SU-DHL-6 (cell line): Measurements from ENCODE around the gene RAB3C.
"Not testable (repeated sequence)": the region's sequence is repeated elsewhere in the genome, so short reads cannot be mapped to it uniquely, and the experiment has no call there.

Source experiments
- H2AFZ ChIP-seq: fragments of 200-600 bp; sonication (generic); 2 replicates; pipeline ENCODE4 v1.6.1; 2014; ENCODE audit warnings: low read depth, mild to moderate bottlenecking, moderate library complexity, mixed read lengths, antibody characterized with exemption, low read length; ENCODE audit not compliant: severe bottlenecking
- H3F3A ChIP-seq: fragments of 200-600 bp; shearing (Covaris generic); 2 replicates; pipeline ENCODE4 v1.6.0; 2016; ENCODE audit warnings: antibody characterized with exemption, mild to moderate bottlenecking; ENCODE audit not compliant: insufficient read depth
- H3K27ac ChIP-seq: fragments of 200-600 bp; sonication (generic); 2 replicates; pipeline ENCODE4 v1.5.1; 2016; ENCODE audit warnings: low read depth, mild to moderate bottlenecking, low read length, moderate library complexity, mixed read lengths
- H3K27me3 ChIP-seq: fragments of 200-600 bp; sonication (generic), shearing (Covaris generic); 2 replicates; pipeline ENCODE4 v1.6.0; 2014; ENCODE audit warnings: mild to moderate bottlenecking, low read length
- H3K36me3 ChIP-seq: fragments of 200-600 bp; sonication (generic); 2 replicates; pipeline ENCODE4 v1.6.1; 2014; ENCODE audit warnings: mild to moderate bottlenecking, low read length, mixed read lengths
- H3K4me2 ChIP-seq: fragments of 300-600, 200-600 bp; shearing (Covaris generic), sonication (generic); 2 replicates; pipeline ENCODE4 v1.6.0; 2014; ENCODE audit warnings: low read length, low read depth, mild to moderate bottlenecking; ENCODE audit not compliant: poor library complexity, severe bottlenecking
- H3K4me3 ChIP-seq: fragments of 200-600 bp; sonication (generic); 2 replicates; pipeline ENCODE4 v1.5.1; 2014; ENCODE audit warnings: antibody characterized with exemption, low read length, mild to moderate bottlenecking, mixed read lengths; ENCODE audit not compliant: insufficient read depth, poor library complexity, severe bottlenecking
- H3K79me2 ChIP-seq: fragments of 200-600 bp; sonication (generic); 2 replicates; pipeline ENCODE4 v1.6.1; 2014; ENCODE audit warnings: mild to moderate bottlenecking, low read length, moderate library complexity; ENCODE audit not compliant: insufficient read depth
- H3K9ac ChIP-seq: fragments of 200-600 bp; sonication (generic); 2 replicates; pipeline ENCODE4 v1.7.0; 2014; ENCODE audit warnings: mild to moderate bottlenecking, low read length
- H3K9me2 ChIP-seq: fragments of 200-600 bp; sonication (generic); replicated peaks from 2 replicates; pipeline ENCODE4 v1.6.1; 2014; ENCODE audit warnings: low read length; ENCODE audit not compliant: insufficient read depth
- H3K9me3 ChIP-seq: fragments of 200-600 bp; sonication (generic); 2 replicates; pipeline ENCODE4 v1.6.1; 2014; ENCODE audit warnings: low read length, mixed read lengths; ENCODE audit not compliant: insufficient read depth
- H4K20me1 ChIP-seq: fragments of 200-600 bp; sonication (generic); 2 replicates; pipeline ENCODE4 v1.6.1; 2014; ENCODE audit warnings: low read depth, mild to moderate bottlenecking, antibody characterized with exemption, low read length, moderate library complexity, mixed read lengths
- CTCF ChIP-seq: fragments of 200-600 bp; sonication (generic); IDR thresholded peaks from one replicate; pipeline ENCODE4 v1.5.1; 2017; ENCODE audit warnings: antibody characterized with exemption, mild to moderate bottlenecking, low read length, moderate library complexity; ENCODE audit not compliant: insufficient read depth, poor library complexity, severe bottlenecking
- EZH2phosphoT487 ChIP-seq: fragments of 200-600 bp; sonication (generic), shearing (Covaris generic); conservative IDR thresholded peaks from 2 replicates; pipeline ENCODE4 v1.6.1; 2018; ENCODE audit warnings: mild to moderate bottlenecking, antibody characterized with exemption, low read length, moderate library complexity, mixed read lengths

RAB3C gene

DNA sequence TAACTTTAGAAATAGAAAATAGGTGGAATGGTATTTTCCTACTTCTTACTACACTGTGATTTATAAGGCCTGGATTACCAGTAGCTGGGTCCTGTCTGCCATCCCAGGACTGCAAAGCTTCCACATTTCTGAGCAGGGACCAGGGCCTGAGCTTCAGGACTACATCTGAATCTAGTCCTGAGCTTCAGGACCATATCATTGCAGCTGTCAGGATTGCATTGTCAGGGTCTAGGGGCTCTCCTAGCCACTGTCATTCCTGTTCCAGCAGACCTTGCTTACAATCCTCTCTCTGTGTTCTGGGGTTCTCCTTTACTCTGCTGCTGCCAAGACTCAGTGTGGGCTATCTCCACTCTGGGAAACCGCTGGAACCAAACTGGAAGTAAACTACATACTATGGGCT, 16.3 kb downstream of the RAB3C start:
- no peak overlapping the region for H3K4me3 ChIP-seq
- no peak overlapping the region for H3K9ac ChIP-seq
- no peaks in the 10 kb centered on the region for H3F3A ChIP-seq
- no peaks in the 10 kb centered on the region for H3K9me2 ChIP-seq
- no peak overlapping the region for H3K4me2 ChIP-seq
- no peaks in the 10 kb centered on the region for H3K27me3 ChIP-seq
- no peaks in the 10 kb centered on the region for H4K20me1 ChIP-seq
- H2AFZ ChIP-seq: no peak overlapping the region
- H3K27ac ChIP-seq: no peak overlapping the region
- H3K9me3 ChIP-seq: no peaks in the 10 kb centered on the region
- no peaks in the 10 kb centered on the region for H3K36me3 ChIP-seq
- TF ChIP-seq EZH2phosphoT487: no peak
- no peak for TF ChIP-seq CTCF
- no peaks in the 10 kb centered on the region for H3K79me2 ChIP-seq

GRCh38 chr5:58600613-58601012, 17.7 kb downstream of the RAB3C start:
- H3K4me3 ChIP-seq, H3K9me2 ChIP-seq, H3K36me3 ChIP-seq, H3K27me3 ChIP-seq, H3K9ac ChIP-seq, H3K79me2 ChIP-seq, H3K4me2 ChIP-seq, H2AFZ ChIP-seq, H3F3A ChIP-seq, H3K9me3 ChIP-seq, H3K27ac ChIP-seq, H4K20me1 ChIP-seq: not testable (repeated sequence)

- not testable (repeated sequence) for H3K4me3 ChIP-seq
These were observed 20.0 kb downstream of the RAB3C start for GRCh38 chr5:58602889-58603288.

GRCh38 chr5:58606064-58606463, 23.2 kb downstream of the RAB3C start:
- Histone ChIP-seq H3K27ac (no peak overlapping the region), H3K4me2 (no peak overlapping the region), H3K9ac (no peak overlapping the region), H4K20me1 (no peaks in the 10 kb centered on the region), H3F3A (no peaks in the 10 kb centered on the region), H3K27me3 (no peaks in the 10 kb centered on the region), H3K36me3 (no peaks in the 10 kb centered on the region), H3K9me2 (no peaks in the 10 kb centered on the region), H2AFZ (no peak overlapping the region), H3K9me3 (no peaks in the 10 kb centered on the region), H3K4me3 (no peak overlapping the region), H3K79me2 (no peaks in the 10 kb centered on the region)
- TF ChIP-seq EZH2phosphoT487: no peak
- TF ChIP-seq CTCF: no peak

More at GRCh38 chr5:58602889-58603288, 20.0 kb downstream of the RAB3C start:
- not testable (repeated sequence) for H3K4me2 ChIP-seq, H3K36me3 ChIP-seq, H3K27ac ChIP-seq, H3K9ac ChIP-seq, H3K27me3 ChIP-seq, H3K9me3 ChIP-seq, H3F3A ChIP-seq, H4K20me1 ChIP-seq, H3K9me2 ChIP-seq, H3K79me2 ChIP-seq, H2AFZ ChIP-seq
